ENCODE results near the gene MYH11.

Gene MYH11

DNA sequence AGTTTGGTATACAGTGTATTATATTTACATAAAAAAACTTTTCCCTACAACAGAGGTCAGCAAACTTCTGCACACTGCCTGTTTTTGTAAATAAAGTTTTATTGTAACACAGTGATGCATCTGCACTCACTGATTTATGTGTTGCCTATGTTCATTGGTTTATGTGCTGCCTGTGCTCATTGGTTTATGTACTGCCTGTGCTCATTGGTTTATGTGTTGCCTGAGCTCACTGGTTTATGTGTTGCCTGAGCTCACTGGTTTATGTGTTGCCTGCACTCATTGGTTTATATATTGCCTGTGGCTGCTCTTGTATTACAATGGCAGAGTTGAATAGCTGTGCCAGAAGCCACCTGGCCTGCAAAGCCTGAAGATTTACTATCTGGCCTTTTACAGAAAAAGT, 81.6 kb downstream of the MYH11 start:
- no peak for DNase-seq

DNA sequence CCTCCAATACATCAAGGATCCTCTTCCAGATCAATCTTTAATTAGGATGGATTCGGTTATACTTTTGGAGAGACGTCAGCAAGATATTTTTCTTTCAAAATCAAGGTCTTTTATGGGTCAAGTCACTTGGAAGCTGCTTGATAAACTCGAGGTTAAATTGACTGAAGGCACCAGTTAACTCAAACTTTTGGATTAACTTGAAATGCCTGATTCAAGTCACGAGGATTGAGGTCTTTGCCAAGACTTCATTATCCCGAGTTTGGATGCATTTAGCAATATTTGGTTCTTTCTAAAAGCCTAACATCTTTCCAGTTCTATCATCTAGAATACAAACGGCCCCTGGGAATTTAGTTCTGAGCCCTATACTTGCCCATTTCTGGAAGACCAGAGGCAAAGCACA, 82.9 kb downstream of the MYH11 start:
- no peak for DNase-seq

- no peak for DNase-seq
These were observed 84.1 kb downstream of the MYH11 start for GRCh38 chr16:15772579-15773293.

DNA sequence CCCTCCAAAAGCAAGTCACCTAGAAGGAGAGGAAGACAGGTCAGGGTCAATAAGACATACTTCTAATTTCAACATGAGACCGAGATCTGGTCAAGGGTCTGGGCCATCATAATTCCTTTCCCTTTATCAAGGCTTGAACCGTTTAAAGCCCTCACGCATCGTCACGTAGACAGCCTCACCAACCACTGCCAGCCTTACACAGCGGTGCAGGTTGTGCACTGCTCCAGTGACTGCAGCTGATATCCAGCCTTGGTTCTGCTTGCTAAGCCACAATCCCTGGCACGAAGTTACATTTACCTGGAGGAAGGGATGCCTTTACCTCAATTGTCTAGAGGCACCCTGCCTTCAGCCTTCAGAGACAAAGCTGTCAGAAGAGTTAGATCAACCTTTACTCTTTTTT, 85.1 kb downstream of the MYH11 start:
- no peak for DNase-seq

DNA sequence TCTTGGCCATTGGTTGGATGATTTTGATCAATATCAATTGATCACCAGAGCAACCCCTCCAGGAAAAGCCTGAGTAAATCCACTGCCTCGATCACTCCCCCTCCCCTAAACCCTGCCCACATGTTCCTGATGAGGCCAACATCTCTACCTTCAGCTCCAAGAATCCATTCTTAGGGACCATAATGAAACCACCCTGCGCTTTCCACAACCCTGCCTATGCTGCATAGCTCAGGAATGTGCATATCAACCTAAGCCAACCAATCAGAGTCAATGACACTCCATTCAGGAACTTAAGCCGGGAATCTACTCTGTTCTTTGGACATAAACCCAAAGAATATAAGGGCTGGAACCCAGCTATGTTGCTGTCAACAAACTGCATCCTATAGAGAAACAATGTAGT, 86.3 kb downstream of the MYH11 start:
- no peak for DNase-seq

- DNase-seq = no peak
These were observed 86.7 kb downstream of the MYH11 start for GRCh38 chr16:15770107-15770506.

- DNase-seq = no peak
These were observed 87.6 kb downstream of the MYH11 start for GRCh38 chr16:15769239-15769638.

DNA sequence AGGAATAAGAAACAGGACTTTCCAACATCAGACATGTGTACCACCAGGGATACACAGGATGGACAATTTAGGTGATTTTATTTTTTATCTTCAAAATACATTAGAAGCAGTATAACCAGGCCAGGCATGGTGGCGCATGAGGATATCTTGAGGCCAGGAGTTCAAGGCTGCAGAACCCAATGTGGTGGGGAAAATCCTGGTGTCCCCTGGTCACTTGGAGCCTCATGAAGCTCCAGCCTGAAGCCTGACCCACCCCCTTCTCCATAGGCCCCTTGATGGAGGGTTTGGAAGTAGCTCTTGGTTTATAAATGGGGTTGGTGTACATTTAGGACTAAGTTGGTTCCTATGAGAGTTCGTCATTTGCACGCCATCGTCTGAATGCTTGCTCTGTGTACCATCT, 88.6 kb downstream of the MYH11 start:
- no peak for DNase-seq

GRCh38 chr16:15766918-15767317, 89.9 kb downstream of the MYH11 start:
- DNase-seq = no peak

DNA sequence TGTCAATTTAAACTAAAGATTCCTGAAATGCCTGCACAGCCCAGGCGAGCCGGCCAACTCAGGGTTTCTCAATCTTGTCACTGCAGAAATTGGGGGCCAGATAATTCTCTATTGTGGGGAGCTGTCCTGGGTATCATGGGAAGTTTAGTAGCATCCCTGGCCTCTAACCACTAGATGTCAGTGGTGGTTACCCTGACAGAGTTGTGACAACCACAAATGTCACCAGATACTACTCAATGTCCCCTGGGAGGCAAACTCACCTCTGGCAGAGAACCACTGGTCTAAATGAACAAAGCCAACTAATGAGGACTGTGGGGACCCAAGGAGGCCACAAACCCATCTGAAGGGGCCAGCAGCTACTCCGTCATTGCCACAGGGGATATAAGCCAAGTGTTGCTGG, 90.9 kb downstream of the MYH11 start:
- peak; percentile 16 to 22 for DNase-seq

GRCh38 chr16:15765116-15765515, 91.7 kb downstream of the MYH11 start:
- no peak for DNase-seq

DNA sequence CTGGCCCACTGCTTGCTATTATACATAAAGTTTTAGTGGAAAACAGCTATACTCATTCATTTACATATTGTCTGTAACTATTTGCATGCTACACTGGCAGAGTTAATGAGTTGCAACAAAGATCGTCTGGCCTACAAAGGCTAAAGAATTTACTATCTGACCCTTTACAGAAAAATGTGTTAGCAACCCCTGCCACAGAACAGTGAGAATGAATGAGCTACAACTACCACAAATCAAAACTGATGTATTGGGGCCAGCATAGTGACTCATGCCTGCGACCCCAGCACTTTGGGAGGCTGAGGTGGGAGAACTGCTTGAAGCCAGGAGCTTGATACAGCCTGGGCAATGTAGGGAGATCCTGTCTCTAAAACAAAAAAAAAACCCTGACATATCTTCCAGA, 92.7 kb downstream of the MYH11 start:
- DNase-seq = no peak

DNA sequence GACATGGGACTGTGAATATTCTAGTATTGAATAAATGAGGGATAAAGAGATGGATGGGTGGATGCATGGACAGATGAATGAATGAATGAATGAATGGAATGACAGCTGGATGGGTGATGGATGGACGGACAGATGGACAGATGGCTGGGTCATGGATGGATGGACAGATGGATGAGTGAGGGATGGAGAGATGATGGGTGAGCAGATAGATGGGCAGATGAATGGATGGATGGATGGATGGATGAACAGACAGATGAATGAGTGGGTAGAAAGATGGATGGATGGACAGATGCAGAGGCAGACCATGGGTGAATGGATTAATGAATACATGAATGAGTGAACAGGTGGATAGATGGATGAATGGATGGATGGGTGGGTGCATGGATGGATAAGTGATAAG, 96.7 kb downstream of the MYH11 start:
- DNase-seq = no peak

DNA sequence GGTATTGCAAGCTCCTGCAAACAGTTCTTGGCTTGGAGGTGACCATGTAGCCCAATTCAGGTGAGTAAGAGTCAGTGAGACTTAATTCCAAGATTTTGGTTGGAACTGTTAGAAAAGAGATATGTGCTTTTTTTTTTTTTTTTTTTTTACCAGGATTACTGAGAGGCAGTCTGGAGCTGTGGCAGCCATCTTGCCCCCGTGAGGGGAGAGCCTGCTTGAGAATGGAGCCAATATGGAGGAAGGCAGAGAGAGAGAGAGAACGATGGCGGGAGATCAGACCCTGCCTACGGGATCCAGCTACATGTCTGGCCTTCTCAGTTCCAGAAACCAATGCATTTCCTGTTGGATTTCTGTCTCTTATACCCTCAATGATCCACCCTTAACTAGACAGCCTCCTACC, 97.8 kb downstream of the MYH11 start:
- DNase-seq = no peak

DNA sequence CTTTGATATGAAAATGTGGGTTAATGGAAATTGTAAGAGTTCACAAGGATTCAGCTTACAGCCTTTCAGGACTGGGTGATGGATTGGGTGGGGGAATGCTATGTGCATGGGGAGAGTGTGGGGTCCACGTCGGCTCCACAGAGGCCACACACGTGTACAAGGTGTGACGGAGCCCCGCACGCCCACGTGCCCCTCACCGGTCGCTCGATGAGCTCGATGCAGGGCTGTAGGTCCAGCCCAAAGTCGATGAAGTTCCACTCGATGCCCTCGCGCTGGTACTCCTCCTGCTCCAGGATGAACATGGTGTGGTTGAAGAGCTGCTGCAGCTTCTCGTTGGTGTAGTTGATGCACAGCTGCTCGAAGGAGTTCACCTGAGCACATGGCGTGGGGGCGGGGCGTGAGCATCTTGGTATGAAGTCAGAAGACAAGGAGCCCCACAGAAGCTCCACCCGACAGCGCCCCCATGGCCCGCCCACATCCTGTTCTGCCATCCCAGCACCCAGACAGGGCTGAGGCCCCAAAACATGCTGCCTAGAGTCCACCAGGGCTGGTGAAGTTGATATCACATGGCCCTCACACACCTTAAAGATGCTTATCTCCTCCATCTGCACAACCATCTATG, 99.1 kb downstream of the MYH11 start:
- DNase-seq = no peak

- DNase-seq = no peak
These were observed 99.8 kb downstream of the MYH11 start for GRCh38 chr16:15757077-15757386.

GRCh38 chr16:15754821-15755534, 101.8 kb downstream of the MYH11 start:
- no peak for DNase-seq

GRCh38 chr16:15752717-15753488, 103.9 kb downstream of the MYH11 start:
- DNase-seq = no peak

GRCh38 chr16:15751940-15752339, 104.9 kb downstream of the MYH11 start:
- no peak for DNase-seq

DNA sequence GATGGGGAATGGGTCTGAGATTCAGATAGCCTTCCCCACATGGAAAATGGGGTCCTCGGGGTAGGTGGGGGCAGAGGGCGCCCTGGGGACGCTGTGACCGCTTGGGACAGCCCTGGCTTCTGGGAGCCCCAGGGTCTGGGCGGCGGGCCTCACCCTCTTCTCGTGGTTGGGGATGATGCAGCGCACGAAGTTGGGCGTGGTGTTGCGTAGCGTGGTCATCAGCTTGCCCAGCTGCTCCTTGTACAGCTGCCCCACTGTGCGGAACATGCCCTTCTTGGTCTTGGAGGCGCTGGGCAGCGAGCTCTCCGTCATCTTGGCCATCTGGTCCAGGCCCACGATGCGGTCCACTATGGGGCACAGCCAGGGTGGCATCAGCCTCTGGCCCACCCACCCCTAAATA, 106.8 kb downstream of the MYH11 start:
- no peak for DNase-seq

DNA sequence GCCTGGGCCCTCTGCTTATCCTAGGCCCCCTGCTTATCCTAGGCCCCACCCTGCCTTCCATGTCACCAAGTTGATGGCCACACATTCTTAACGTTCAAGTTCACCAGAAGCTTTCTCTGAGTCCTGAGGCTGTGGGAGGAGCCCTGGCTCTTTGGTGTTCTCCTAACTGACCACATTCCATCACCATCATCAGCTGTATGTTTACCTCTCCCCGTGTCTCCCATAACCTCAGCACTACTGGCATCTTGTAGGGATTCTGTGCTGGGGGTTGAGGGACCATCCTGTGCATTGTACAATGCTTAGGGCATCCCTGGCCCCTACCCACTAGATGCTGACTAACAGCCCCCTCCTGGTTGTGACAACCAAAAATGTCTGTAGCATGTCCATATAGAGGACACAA, 107.5 kb downstream of the MYH11 start:
- no peak for DNase-seq

- no peak for DNase-seq
These were observed 108.2 kb downstream of the MYH11 start for GRCh38 chr16:15748654-15749053.

- DNase-seq = no peak
These were observed 108.9 kb downstream of the MYH11 start for GRCh38 chr16:15747937-15748336.

GRCh38 chr16:15746332-15746731, 110.5 kb downstream of the MYH11 start:
- DNase-seq = no peak

Measured in SHP77 (cell line).